Raji (cell line): Measurements from ENCODE around the gene RRAGD.

Source experiments
- POLR2A ChIP-seq: IDR thresholded peaks from 2 replicates; pipeline ENCODE4 v1.6.1; 2011; ENCODE audit warnings: low read depth, low read length, control low read depth; ENCODE audit not compliant: insufficient read depth

The RRAGD gene

GRCh38 chr6:89432875-89433251, 20.8 kb upstream of the RRAGD start, which contains the start of gene ANKRD6:
Gene ANKRD6, plus strand, starts transcription at chr6:89433152. Its CDS starts 133,825 bp downstream, at chr6:89566977.
- TF ChIP-seq POLR2A, result no peak

- TF ChIP-seq POLR2A, result no peak
Measured at GRCh38 chr6:89430201-89430962, 18.3 kb upstream of the RRAGD start.

- TF ChIP-seq POLR2A, result no peak
Measured at GRCh38 chr6:89416796-89417195, 4.7 kb upstream of the RRAGD start.

- TF ChIP-seq POLR2A, result no peak
Measured at GRCh38 chr6:89415185-89415584, 3.1 kb upstream of the RRAGD start.

GRCh38 chr6:89414215-89414614, 2.1 kb upstream of the RRAGD start:
- TF ChIP-seq POLR2A, result no peak

GRCh38 chr6:89413006-89413400, 930 bp upstream of the RRAGD start:
- TF ChIP-seq POLR2A, result no peak

GRCh38 chr6:89411145-89412070, 665 bp downstream of the RRAGD start:
- TF ChIP-seq POLR2A, result no peak

- no peak for TF ChIP-seq POLR2A
Measured at GRCh38 chr6:89410788-89411144, 1.3 kb downstream of the RRAGD start.

- TF ChIP-seq POLR2A, result no peak
Measured at GRCh38 chr6:89410231-89410761, 1.8 kb downstream of the RRAGD start.

- TF ChIP-seq POLR2A, result no peak
Measured at GRCh38 chr6:89409461-89410035, 2.5 kb downstream of the RRAGD start.

GRCh38 chr6:89406141-89406540, 5.9 kb downstream of the RRAGD start:
- no peak for TF ChIP-seq POLR2A

GRCh38 chr6:89404512-89404911, 7.6 kb downstream of the RRAGD start:
- TF ChIP-seq POLR2A, result no peak

- no peak for TF ChIP-seq POLR2A
Measured at GRCh38 chr6:89402776-89403175, 9.3 kb downstream of the RRAGD start.

- no peak for TF ChIP-seq POLR2A
Measured at GRCh38 chr6:89400912-89401399, 11.1 kb downstream of the RRAGD start.

GRCh38 chr6:89400050-89400449, 12.0 kb downstream of the RRAGD start:
- no peak for TF ChIP-seq POLR2A
